ENCODE data around the gene PHF14.

Gene PHF14

DNA sequence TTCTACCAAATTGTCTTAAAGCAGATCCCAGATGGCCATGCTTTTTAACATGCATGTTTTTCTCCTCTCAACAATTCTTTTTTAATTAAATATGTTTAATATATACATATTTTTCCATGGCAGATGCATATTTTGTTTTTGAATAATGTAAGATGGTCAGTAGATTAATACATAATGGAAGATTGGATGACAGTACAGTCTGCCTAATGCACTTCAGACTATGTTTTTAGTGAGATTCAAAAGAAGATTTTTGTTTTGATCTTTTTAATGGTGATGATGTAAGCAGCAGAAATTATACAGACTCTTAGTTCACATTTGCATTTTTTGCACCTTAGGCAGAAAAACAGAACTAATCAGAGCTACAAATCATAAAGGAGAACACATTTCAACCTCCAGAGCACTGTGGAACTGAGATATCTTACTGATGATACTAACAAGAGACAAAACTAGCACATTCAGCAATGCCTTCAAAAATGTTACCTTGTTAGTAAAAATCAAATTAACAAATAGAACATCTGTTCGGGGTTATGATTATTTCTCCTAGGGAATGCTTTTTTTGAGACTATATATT lies 203.4 kb downstream of the PHF14 start:
- DNase-seq = no peak

DNA sequence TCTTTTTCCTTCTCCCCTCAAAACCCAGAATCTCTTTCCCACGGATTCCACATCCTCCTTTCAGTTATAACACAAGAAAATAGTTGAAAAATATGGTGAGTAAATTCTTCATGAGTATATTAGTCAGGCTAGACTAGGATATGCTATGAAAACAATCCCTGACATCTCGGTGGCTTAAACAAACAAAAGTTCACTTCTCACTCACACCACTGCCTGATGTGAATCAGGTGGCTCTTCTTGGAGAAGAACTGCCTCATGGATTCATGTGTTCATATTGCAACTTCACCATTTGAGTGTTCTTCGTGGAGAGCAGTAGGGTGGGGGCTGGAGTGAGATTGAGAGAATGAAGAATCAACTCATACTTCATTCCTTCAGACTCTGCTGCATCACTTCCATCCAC lies 204.1 kb downstream of the PHF14 start:
- DNase-seq = no peak

DNA sequence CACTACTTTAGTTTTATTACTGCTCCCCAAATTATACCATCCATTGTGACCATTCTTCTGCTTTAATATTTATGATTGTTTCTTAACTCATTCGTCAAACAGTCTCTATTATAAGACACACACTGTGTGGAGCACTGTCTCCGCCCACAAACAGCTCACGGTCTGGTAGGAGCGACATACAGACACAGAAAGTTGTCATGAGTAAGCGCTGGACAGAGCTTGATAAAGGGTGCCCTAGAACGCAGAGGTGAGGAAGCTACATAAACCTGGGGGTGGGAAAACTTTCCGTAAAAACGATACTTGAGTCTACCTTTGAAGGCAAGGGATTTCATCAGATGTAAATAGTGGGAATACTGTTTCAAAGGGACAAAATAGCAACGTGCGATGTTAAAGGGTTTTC lies 207.9 kb downstream of the PHF14 start:
- no peak for DNase-seq

DNA sequence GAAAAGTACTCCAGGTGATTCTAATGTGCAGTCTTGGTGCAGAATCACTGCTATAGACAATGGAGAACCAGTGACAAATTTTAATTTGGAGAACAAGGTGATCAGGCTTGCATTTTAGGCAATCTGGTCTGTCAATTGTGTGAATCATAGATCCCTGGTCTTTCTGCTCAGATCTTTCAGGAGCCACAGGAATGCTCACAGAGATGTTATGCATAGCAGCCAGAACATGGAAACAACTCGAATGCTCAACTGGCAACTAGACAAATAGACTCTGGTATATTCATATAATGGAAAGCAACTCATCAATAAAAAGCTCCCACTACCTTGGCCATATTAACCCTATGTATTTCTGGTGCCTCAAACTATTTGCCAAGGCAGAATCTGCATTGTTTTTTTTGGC lies 209.1 kb downstream of the PHF14 start:
- DNase-seq = no peak

DNA sequence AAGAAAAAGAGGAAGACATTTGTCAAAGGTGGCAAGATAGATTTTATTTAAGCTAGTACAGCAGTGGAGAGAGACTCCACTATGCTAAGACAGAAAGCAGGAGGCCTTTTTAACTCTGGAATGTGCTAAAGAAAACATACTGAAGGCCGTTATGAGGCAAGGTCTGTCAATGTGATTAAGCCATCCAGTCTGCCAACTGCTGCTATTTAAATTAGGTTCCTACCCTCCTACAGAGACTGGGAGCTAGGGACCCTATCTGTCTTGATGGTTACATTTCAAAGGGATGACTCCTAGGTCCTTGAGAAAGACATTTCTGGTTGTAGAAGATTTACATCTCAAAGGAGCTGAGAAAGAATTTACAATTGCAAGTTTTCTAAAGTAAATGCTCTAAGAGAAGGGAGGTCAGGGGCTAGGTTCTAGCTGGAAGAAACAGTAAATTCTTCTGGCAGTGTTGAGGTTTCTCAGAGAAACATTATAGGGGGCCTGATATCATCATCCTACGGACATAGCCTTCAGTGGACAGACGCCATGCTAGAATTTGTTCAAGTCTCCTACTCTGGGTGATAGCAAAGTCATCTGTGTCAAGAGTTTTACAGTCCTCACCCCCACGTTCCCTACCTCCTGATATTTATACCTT lies 211.6 kb downstream of the PHF14 start:
- no peak for DNase-seq

DNA sequence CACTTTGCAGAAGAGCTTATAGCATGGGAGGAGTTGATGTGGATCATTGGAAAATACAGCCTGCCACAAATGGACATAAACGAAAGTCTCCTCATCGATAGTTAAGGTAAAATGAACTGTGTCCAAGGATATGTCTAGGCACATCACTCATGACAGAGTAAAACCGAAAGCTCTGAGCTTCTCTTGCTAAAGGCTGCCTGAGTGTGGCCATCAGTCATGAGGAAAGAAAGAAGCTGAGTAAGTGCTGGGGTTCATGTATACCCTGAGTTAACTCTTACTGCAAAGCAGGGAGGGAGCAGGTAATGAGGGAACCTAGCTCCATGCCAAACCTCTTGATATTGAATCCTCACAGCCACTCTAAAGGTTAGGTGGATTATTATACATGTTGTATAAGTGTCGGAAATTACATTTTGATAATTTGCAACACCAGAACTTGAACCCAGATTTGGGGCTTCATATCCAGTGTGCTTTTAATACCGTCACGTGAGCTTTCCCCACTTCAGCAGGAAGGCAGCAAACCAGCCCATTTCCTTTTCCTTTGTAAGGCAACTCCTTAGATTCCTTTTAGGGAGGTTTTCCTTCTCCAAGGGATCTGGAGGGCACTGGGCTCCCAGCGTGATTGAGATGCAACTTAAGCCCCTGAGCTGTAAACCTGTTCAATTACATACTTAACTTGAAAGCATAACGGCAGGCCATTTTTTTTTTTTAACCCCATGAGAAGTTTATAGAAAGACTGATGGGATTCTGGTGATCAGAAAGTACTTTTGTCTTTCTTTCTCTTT lies 215.0 kb downstream of the PHF14 start:
- no peak for DNase-seq

DNA sequence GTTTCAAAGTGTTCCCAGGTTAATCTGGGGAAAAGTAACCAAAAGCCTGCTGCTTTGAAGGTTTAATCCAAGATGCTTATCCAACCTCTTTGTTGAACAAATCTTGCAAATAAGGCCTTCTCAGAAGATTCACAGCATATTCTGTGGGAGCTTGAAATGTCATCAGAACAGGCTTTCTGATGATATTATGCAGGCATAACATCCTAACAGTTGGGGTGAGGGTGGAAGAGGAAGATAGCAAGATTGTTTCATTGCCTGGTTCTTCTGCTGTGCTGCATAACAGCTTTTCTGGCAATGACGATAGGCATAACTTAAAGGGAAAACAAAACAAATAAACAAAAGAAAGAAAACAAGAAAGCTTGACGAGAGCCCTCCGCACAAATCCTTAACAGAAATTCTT lies 217.4 kb downstream of the PHF14 start:
- DNase-seq = no peak

DNA sequence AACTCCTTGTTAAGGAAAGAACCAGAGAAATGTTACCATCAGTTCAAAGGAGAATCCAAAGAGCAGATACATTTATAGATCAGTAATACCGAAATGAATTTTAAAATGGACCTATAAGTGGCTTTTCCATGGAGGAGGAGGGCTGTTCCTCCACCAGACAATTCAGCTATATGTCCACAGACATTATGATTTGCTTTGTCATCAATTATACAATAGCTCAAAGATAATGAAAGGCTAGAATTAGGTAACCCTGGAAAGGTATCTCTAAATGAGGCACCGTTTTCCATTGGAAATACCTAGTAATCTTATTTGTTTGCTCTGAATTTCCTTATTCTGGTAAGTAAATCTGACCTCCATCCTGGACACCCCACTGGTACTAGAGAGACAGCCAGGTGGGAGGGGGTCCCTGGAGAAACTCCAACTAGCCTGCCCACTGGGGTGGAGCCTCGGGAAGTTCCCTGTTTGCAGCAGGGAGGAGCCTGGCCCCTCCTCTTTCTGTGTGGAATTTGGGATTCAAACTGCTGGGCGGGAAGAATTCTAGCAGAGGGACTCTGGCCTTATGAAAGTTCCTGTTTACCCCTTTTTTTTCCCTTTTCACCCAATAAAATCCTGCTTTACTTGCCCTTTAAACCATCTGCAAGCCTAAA lies 218.0 kb downstream of the PHF14 start:
- no peak for DNase-seq

DNA sequence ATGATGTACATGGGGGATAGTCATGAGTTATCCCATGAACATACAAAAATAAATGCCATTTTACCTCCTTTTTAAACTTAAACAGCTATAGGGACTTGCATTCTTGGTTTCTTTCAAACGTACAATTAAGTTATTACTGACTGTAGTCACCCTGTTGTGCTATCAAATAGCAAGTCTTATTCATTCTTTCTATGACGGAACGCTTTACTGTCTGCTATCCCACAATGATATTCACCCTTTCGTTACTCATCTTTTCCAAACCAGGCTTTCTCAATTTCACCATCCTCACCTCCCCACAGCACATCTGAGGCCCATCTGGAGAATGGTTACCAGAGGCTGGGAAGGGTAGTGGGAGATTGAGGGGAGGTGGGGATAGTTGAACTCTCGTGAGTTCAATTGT lies 218.8 kb downstream of the PHF14 start:
- DNase-seq = no peak

DNA sequence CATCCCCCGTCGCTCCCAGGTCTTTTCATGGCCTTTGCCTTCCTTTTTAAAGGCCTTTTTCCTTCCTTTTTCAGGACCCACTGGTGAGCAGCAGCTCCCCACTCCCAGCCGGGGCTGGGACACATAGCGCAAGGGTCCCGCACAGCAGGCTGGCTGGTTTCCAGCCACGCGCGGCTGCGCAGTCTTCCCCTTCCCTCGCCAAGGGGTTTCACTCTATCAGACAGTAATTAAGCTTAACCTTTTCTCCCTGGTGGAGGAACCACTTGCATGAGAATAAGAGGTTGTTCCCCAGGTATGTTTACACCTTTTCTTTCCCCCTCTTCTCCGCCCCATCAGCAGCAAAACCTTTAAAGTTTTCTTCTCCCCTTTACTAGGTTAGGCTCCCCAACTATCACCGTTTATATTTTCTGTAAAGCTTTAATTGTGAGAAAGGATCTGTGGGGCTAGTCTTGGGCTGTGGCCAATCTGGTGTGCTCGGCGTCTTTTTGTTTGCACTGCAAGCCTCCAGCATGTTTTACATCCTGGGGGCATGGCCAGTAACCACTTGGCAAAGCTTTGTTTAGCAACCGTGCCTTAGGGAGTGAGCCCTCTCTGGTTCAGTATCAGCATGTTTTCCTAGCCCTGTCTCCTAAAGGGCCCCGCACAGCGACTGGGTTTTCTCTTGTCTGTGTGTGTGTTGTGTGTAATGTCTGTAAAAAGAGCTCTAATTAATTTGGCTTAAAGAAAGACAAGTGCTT lies 219.6 kb downstream of the PHF14 start:
- no peak for DNase-seq

DNA sequence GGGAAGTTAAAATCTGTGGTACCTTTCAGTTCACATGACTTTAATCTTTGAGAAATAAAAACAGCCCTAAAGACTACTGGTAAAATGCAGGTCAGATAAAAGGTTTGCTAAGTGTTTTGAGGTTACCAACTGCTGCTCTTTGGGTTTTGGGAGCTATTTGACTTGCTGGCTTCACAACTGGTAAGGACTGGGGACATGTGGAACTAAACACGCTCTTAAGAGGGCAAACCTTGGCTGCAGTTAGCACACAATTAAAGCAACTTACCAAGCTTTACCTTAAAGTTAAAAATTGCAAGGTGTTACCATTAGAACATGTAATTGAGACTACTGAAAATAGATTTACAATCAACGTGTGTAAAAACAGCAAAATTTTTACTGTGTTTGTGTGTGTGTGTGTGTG lies 220.2 kb downstream of the PHF14 start:
- DNase-seq = no peak

DNA sequence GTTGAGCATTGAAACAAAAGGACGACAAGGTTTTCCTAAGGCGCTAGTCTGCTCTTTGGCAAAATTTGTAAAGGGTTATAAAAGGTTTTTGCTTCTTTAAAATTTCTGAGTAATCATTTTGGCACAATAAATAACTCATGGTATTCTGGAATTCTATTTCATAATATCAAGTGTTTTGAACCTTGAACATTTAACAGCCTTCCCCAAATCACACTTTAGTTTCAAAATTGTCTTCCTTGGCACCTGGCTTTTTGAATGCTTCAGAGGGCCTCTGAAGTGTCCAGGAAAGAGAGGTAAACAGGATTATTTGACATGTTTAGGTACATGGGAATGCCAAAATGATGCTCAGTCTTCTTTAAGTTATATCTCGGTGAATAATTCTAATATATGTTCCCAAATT lies 220.8 kb downstream of the PHF14 start:
- DNase-seq = no peak

DNA sequence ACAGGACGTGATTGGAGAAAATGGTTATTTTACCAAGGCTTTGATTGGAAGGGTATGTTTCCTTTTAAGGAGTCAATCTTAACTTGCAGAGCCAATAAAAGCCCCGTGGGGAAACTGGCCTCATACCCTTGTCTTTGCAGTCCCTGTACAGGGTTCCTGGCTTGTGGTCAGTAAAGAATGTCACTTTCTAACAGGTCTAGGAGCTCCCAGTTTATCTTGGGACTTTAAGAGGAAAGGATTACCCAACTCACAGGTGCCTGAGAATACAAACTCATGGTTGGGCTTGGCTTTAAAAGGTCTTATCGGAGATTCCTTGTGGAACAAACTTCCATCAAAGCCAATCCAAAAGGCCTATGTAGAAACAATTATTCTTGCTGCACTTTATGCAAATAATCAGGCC lies 221.8 kb downstream of the PHF14 start:
- DNase-seq = no peak

DNA sequence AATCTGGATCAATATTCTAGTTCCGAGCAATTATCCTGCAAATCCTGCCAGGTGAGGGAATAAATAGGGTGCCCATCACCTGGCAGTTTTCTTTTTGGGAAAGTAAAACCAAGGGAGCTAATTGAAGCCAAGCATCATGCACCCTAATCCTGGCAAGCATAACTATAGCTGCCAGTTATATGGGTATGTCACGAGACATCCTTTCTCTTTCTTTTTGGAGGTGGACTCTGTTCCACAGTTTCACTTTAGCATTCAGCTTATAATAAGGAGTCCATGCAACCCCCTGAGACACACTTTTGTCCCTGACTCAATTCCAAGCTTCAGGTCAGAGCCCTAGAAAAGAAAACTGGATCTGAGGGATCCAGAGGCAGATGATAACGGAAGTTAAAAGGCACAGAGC lies 222.5 kb downstream of the PHF14 start:
- no peak for DNase-seq

DNA sequence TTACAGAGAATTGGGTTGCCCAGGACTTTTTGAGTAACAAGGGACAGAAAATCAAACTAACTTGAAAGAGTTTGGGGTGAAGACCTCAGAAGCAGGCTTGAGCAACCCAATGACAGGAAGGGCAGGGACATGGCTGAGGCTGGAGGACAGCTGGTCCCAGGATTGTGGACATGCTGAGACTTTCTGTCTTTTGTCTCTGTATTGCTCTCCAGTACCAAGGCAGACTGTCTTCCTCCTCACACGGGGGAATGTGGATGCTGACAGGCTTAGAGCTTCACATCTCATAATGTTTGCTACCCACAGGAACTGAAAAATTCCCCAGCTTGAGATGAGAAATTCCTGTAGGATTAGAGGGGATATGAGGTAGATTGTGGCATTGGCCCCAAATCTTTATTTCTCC lies 229.6 kb downstream of the PHF14 start:
- DNase-seq = no peak

DNA sequence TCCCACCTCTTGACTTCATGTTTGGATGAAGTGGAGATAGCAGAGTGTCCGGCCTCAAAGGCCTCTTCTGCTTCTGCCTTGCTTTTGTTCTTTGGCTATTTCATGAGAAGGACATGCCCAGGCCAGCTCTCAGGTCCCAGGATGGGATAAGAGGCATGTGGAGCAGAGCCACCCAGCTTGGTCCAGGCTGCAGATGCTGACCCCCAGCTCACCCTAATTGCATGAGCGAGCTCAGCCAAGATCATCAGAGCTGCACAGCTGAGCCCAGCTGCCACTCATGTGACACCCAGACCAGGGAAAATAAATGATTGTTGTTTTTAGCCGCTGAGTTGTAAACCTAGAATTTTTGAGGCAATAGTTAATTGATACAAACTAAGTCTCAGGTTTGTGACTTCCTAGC lies 230.0 kb downstream of the PHF14 start:
- DNase-seq = no peak

DNA sequence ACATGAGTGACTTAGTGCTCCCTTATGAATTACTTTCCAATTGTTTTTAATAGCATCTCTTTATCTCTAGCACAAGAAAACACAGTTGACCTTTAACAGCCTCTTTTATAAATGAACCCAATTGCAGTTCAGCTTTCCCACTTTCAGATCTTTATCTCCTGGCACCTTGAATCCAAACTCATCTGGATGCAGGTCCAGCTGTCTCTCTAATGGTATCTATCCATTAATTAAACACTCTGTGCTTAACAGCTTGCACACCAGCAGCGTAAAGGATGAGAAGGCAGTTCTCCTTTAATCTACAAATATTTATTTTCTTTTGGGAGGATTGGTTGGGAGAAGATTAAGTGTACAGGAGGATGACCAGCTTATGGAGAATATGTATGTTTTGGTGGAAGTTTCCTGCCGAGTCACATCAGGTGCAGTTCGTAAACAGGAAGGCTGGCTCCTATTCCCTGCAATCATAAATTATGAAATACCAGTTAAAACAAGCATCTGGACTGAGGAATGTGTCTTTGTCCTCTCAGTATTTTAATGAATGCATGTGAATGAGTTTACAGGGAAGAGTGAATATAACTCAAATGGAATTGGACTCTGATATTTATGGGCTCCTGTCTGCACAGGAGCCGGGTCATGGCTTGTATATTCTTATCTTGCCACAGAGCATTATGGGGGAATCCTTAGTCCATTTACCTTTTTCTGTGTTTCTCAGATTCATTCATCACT lies 232.7 kb downstream of the PHF14 start:
- DNase-seq = peak; percentile 30

DNA sequence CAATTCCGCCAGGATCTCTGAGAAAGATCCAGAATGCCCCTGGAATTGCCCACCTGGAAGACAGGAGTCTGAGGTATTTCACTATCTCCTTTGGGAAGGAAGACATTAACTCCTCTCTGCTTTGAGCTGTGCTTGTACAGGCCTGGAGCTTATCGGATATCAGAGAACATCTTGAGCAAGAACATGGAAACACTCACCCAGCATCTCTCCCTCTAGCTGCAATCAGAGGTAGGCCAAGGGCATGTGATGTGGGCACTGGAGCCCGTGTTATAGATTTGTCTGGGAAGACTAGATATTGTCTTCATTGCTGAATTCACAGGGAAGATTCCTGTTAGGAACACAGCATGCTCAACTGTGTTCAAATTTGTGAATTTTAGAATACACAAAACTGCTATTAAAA lies 233.9 kb downstream of the PHF14 start:
- DNase-seq = no peak

DNA sequence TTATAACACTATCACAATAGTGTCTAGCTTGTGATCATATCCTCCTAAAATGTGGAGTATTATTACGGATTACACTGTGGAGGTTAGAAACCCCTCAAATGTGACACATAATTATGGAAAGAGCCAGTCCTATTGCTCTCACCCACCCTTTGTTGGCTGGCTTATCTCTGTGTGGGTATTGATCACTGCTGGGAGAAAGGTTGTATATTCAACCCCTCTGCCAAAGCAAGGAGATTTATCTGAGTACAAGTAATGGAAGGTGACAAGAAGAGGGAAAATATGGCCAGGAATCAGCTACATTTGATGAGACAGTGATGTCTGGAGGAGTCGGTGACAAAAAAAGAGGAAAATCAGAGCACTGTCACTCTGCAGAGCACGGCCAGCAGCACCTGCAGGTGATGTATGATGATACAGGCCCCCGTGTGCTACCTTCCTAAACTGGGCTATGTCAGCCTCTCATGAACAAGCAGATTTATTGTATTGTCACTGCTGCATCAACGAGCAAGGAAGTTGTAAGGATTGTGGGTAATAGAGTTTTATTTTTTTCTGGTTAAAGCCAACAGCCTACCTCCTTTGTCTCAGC lies 235.3 kb downstream of the PHF14 start:
- no peak for DNase-seq

DNA sequence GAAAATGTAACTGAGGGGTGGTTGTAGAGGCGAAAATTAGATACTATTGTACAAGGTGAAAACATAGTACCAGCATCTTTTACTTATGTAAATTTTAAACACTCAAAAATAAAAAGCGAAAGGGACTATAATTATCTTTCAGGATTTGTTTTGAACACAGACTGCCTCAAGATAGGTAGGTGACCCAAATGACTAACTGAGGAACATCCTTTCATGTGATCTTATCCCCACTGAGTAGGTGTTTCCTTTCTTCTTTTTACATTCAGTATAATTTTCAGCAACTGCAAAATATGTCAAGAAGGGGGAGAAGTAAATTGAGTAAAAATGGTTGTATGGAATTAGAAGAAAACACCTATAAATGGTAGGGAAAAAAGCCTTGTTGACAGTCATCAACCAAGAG lies 236.7 kb downstream of the PHF14 start:
- DNase-seq = no peak

DNA sequence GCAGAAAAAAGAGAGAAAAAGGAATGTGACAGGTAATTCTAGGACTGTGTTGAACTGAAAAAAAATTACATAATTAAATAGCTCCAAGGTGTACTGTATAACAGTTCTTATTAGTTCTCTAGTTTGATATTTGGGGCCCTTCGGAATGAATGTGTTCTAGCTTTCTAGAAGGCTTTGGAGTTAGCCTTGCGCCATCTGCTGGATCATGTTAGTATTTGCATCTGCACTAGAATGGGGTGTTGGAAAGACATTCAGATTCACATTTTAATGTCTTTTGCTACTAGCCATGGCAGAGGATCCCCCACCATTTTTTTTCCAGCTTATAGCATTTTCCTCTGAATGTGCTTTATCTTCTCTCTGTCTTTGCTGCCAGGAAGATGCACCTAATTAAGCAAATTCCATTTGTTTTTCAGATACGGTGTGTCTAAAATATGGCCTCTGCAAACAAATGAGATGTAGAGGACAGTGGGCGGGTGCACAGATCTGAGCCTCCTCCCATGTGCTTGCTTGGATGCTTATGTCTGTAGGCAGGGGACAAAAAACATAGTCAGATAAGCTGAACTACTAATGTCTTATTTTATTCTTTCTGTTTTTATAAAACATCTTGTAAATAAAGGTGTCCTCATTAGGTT lies 238.5 kb downstream of the PHF14 start:
- DNase-seq = peak; percentile 67

DNA sequence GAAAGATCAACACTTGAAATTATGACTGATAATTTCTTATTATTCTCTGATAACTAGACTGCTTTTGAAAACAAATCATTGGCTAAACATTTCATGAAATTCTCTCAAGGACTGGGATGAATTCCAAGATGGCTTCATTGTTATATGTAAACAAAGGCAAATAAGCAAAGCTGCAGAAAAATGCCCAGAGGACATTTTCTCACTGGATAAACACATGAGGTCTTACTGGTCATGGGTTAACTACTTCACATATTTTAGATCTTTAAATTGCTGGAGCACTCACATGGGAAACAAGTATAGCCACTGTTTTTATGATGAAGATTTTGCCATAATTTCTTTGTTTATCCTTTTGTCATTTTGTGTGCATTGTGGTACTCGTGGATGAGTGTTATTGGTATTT lies 239.1 kb downstream of the PHF14 start:
- no peak for DNase-seq

All from NCI-H2171 (cell line).